GM23338 (cell line): ENCODE measurements around the gene TTC39B. TPM values are rescaled to one million over a fixed set of nuclear protein-coding genes. Genes with fewer than 3 reads are reported as not detected.

Experiments used
- ATAC-seq: fragments of 200-7000 bp; cut with Tn5 transposase; 3 replicates; pipeline ENCODE4 v1.9.1; 2020
- DNase-seq: peaks from one replicate; pipeline ENCODE4 v3.0.0-alpha.2; 2015; ENCODE audit warnings: low spot score
- H2AFZ ChIP-seq: fragments of 200-600 bp; sonication (generic); 2 replicates; pipeline ENCODE4 v1.8.0; 2016; ENCODE audit warnings: antibody characterized with exemption, mild to moderate bottlenecking, moderate library complexity
- H3F3A ChIP-seq: fragments of 200-600 bp; sonication (generic); replicated peaks from 2 replicates; pipeline ENCODE4 v1.8.0; 2017; ENCODE audit warnings: antibody characterized with exemption, mixed run types, low read depth
- H3K27ac ChIP-seq: fragments of 200-600 bp; sonication (generic); 2 replicates; pipeline ENCODE4 v1.6.1; 2016; ENCODE audit warnings: low read depth
- H3K27me3 ChIP-seq: fragments of 200-600 bp; sonication (generic); 2 replicates; pipeline ENCODE4 v1.8.0; 2016; ENCODE audit warnings: mild to moderate bottlenecking, mixed run types, moderate library complexity; ENCODE audit not compliant: insufficient read depth
- H3K36me3 ChIP-seq: fragments of 200-600 bp; sonication (generic); 2 replicates; pipeline ENCODE4 v1.8.0; 2016; ENCODE audit warnings: mild to moderate bottlenecking; ENCODE audit not compliant: insufficient read depth
- H3K4me1 ChIP-seq: fragments of 200-600 bp; sonication (generic); 2 replicates; pipeline ENCODE4 v1.8.0; 2016; ENCODE audit warnings: mild to moderate bottlenecking, moderate library complexity; ENCODE audit not compliant: insufficient read depth
- H3K4me2 ChIP-seq: fragments of 200-600 bp; sonication (generic); 2 replicates; pipeline ENCODE4 v1.7.1; 2017; ENCODE audit warnings: mixed run types
- H3K4me3 ChIP-seq: fragments of 200-600 bp; sonication (generic); 2 replicates; pipeline ENCODE4 v1.6.1; 2016; ENCODE audit warnings: mixed run types
- H3K79me2 ChIP-seq: fragments of 200-600 bp; sonication (generic); replicated peaks from 2 replicates; pipeline ENCODE4 v1.8.0; 2017; ENCODE audit warnings: mild to moderate bottlenecking; ENCODE audit not compliant: insufficient read depth
- H3K9me2 ChIP-seq: fragments of 200-600 bp; sonication (generic); 2 replicates; pipeline ENCODE4 v1.8.0; 2017; ENCODE audit not compliant: insufficient read depth
- H4K20me1 ChIP-seq: fragments of 200-600 bp; sonication (generic); replicated peaks from 2 replicates; pipeline ENCODE4 v1.8.0; 2017; ENCODE audit warnings: mild to moderate bottlenecking; ENCODE audit not compliant: insufficient read depth
- H3K27ac Mint-ChIP-seq: 2 replicates; pipeline ENCODE4 v1.8.0; 2020; ENCODE audit warnings: inconsistent platforms, mild to moderate bottlenecking, moderate library complexity, mixed read lengths
- H3K27me3 Mint-ChIP-seq: 3 replicates; pipeline ENCODE4 v1.8.0; 2022; ENCODE audit warnings: low read depth, mild to moderate bottlenecking, moderate library complexity, mixed read lengths, inconsistent platforms; ENCODE audit not compliant: insufficient read depth, poor library complexity
- H3K36me3 Mint-ChIP-seq: 3 replicates; pipeline ENCODE4 v1.8.0; 2021; ENCODE audit warnings: low read depth, mild to moderate bottlenecking, inconsistent platforms, moderate library complexity, mixed read lengths
- H3K4me1 Mint-ChIP-seq: 3 replicates; pipeline ENCODE4 v1.8.0; 2020; ENCODE audit warnings: mild to moderate bottlenecking, inconsistent platforms, mixed read lengths
- H3K4me3 Mint-ChIP-seq: 3 replicates; pipeline ENCODE4 v1.8.0; 2021; ENCODE audit warnings: moderate library complexity, mild to moderate bottlenecking, inconsistent platforms, mixed read lengths
- H3K9me3 Mint-ChIP-seq: 3 replicates; pipeline ENCODE4 v1.8.0; 2020; ENCODE audit warnings: moderate library complexity, mild to moderate bottlenecking, inconsistent platforms, mixed read lengths
- CREB1 ChIP-seq: fragments of 250-450 bp; sonication (Bioruptor Pico); IDR thresholded peaks from 2 replicates; pipeline ENCODE4 v1.5.0; 2020; ENCODE audit warnings: low read depth, mild to moderate bottlenecking, moderate library complexity
- CTCF ChIP-seq, 2 experiments: fragments of 200-600 bp in 1 of 2; sonication (generic) in 1 of 2; conservative IDR thresholded peaks; 2 replicates each; pipeline versions ENCODE4 v1.5.1 to v1.6.1; 2016 to 2017; ENCODE audit warnings: antibody characterized with exemption in 2 of 2, low read depth in 2 of 2, mild to moderate bottlenecking in 2 of 2, moderate library complexity in 1 of 2
- ETS1 ChIP-seq: IDR thresholded peaks from 2 replicates; pipeline ENCODE4 v1.6.1; 2016; ENCODE audit warnings: antibody characterized with exemption
- EZH2 ChIP-seq: fragments of 200-600 bp; sonication (generic); IDR thresholded peaks from one replicate; pipeline ENCODE4 v1.8.0; 2017; ENCODE audit warnings: antibody characterized with exemption, mild to moderate bottlenecking, low read depth; ENCODE audit not compliant: unreplicated experiment
- JUNB ChIP-seq: IDR thresholded peaks from one replicate; pipeline ENCODE4 v1.6.1; 2016; ENCODE audit warnings: antibody characterized with exemption; ENCODE audit not compliant: unreplicated experiment
- NANOG ChIP-seq: IDR thresholded peaks from 2 replicates; pipeline ENCODE4 v1.6.1; 2016; ENCODE audit warnings: antibody characterized with exemption, borderline replicate concordance
- POLR2AphosphoS5 ChIP-seq: IDR thresholded peaks from 2 replicates; pipeline ENCODE4 v1.6.1; 2016; ENCODE audit warnings: antibody characterized with exemption, low read depth
- STAT1 ChIP-seq: IDR thresholded peaks from one replicate; pipeline ENCODE4 v1.6.1; 2016; ENCODE audit warnings: antibody characterized with exemption; ENCODE audit not compliant: unreplicated experiment
- ZNF114 ChIP-seq: fragments of 250-450 bp; sonication (Bioruptor Pico); IDR thresholded peaks from 2 replicates; pipeline ENCODE4 v1.5.0; 2020; ENCODE audit warnings: mild to moderate bottlenecking, moderate library complexity
- ZNF331 ChIP-seq: fragments of 250-450 bp; sonication (Bioruptor Pico); IDR thresholded peaks from 2 replicates; pipeline ENCODE4 v1.5.0; 2020; ENCODE audit warnings: low read depth, mild to moderate bottlenecking, moderate library complexity
- ZNF462 ChIP-seq: fragments of 250-450 bp; sonication (Bioruptor Pico); IDR thresholded peaks from 2 replicates; pipeline ENCODE4 v1.5.0; 2020; ENCODE audit warnings: mild to moderate bottlenecking, moderate library complexity
- polyA plus RNA-seq: library from polyadenylated mRNA; unstranded; fragments of >200 nt; fragmentation: Nextera tagmentation; extraction: Ambion mirVana; gene quantifications from 2 replicates; pipeline ENCODE4 v1.2.1, GENCODE V29; 2016
- total RNA-seq: library from RNA; depleted of rRNA; stranded (reverse); fragments of >200 nt; shearing (Covaris generic); gene quantifications from 2 replicates; pipeline ENCODE4 v1.2.3, GENCODE V29; 2014

TTC39B gene
- total and polyA plus RNA-seq, 2 experiments from 2014 or later = 2.8 to 11.1 TPM

GRCh38 chr9:15213249-15213648 lies 93.8 kb downstream of the TTC39B start (continued):
- TF ChIP-seq EZH2 (no peak), POLR2AphosphoS5 (no peak)

- no peaks in the 10 kb centered on the region; the same call in 1 of the 2 replicates for H3K36me3 ChIP-seq
- Mint-ChIP-seq H3K4me1 (peaks cover 21% of the 10 kb centered on the region), H3K4me3 (no peak overlapping the region), H3K27ac (no peak overlapping the region), H3K36me3 (peaks cover 11% of the 10 kb centered on the region), H3K27me3 (peaks cover 2% of the 10 kb centered on the region), H3K9me3 (no peaks in the 10 kb centered on the region)
- no peak overlapping the region for H3K4me2 ChIP-seq
- H3K27me3 ChIP-seq = no peaks in the 10 kb centered on the region
- DNase-seq (no peak), ATAC-seq (no peak)
- no peaks in the 10 kb centered on the region for H3F3A ChIP-seq
- H3K79me2 ChIP-seq = no peaks in the 10 kb centered on the region
- no peak overlapping the region for H2AFZ ChIP-seq
- H4K20me1 ChIP-seq = no peaks in the 10 kb centered on the region
- H3K4me3 ChIP-seq = no peak overlapping the region
- H3K9me2 ChIP-seq = no peaks in the 10 kb centered on the region; the same call in 1 of the 2 replicates
- peaks cover 12% of the 10 kb centered on the region for H3K4me1 ChIP-seq
- H3K27ac ChIP-seq = no peak overlapping the region
- TF ChIP-seq JUNB = no peak
- TF ChIP-seq ZNF114 (CRISPR knock-in tag) = no peak
- no peak for TF ChIP-seq ZNF331 (CRISPR knock-in tag)
- no peak for TF ChIP-seq POLR2AphosphoS5
- TF ChIP-seq EZH2 = no peak
- no peak for TF ChIP-seq CTCF (conservative IDR thresholded peaks at IDR 0.05; ENCODE audit: low read depth in 2 of 2)
- no peak for TF ChIP-seq CREB1 (CRISPR knock-in tag)
- no peak for TF ChIP-seq ETS1
- no peak for TF ChIP-seq NANOG
- no peak for TF ChIP-seq STAT1
Measured at GRCh38 chr9:15211815-15212495, 95.1 kb downstream of the TTC39B start.

- H3K4me3 Mint-ChIP-seq = no peak overlapping the region
- ATAC-seq (peak; percentile 85), DNase-seq (peak; percentile 89)
- H3K9me2 ChIP-seq = no peaks in the 10 kb centered on the region
- H3K4me1 Mint-ChIP-seq = peaks cover 21% of the 10 kb centered on the region
- H3K9me3 Mint-ChIP-seq = no peaks in the 10 kb centered on the region
- 0 out of 2 replicates have a peak overlapping the region, but pooled peaks have one; percentile 13 for H3K27ac Mint-ChIP-seq
- no peaks in the 10 kb centered on the region for H4K20me1 ChIP-seq
- no peak overlapping the region for H3K27ac ChIP-seq
- H3K36me3 ChIP-seq = no peaks in the 10 kb centered on the region; the same call in 1 of the 2 replicates
- H3K27me3 Mint-ChIP-seq = peaks cover 2% of the 10 kb centered on the region
- H3K4me3 ChIP-seq = no peak overlapping the region
- no peaks in the 10 kb centered on the region for H3F3A ChIP-seq
- no peak overlapping the region for H3K4me2 ChIP-seq
- no peaks in the 10 kb centered on the region for H3K79me2 ChIP-seq
- H3K4me1 ChIP-seq = peaks cover 12% of the 10 kb centered on the region
- no peaks in the 10 kb centered on the region for H3K27me3 ChIP-seq
- H3K36me3 Mint-ChIP-seq = peaks cover 11% of the 10 kb centered on the region
- no peak overlapping the region for H2AFZ ChIP-seq
- TF ChIP-seq ZNF462 (CRISPR knock-in tag) = no peak
Measured at GRCh38 chr9:15211160-15211814, 95.7 kb downstream of the TTC39B start.
